ENCODE measurements around the gene TRDN.

DNA sequence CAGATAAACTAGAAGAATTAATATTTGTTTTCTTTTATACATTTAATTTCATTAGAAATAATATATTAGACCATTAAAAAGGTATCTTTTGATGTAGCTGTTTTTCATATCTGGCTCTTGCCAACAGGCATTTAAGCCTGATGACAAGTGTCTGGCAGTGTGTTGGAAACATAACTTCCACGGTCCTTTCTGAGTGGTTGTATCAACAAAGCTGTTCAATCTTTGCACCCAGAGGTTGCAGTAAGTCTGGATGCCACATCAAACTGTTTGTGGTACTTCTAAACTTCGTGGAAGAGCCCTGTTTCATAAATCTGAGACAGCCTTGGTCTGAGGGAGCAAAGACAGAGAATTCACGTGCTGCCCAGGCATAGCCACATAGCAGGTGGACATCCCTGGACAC, 197.4 kb downstream of the TRDN start:
- no peak for TF ChIP-seq POLR2A (IDR thresholded peaks at IDR 0.05)
- TF ChIP-seq, protein P1, sequence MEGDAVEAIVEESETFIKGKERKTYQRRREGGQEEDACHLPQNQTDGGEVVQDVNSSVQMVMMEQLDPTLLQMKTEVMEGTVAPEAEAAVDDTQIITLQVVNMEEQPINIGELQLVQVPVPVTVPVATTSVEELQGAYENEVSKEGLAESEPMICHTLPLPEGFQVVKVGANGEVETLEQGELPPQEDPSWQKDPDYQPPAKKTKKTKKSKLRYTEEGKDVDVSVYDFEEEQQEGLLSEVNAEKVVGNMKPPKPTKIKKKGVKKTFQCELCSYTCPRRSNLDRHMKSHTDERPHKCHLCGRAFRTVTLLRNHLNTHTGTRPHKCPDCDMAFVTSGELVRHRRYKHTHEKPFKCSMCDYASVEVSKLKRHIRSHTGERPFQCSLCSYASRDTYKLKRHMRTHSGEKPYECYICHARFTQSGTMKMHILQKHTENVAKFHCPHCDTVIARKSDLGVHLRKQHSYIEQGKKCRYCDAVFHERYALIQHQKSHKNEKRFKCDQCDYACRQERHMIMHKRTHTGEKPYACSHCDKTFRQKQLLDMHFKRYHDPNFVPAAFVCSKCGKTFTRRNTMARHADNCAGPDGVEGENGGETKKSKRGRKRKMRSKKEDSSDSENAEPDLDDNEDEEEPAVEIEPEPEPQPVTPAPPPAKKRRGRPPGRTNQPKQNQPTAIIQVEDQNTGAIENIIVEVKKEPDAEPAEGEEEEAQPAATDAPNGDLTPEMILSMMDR (IDR thresholded peaks at IDR 0.05) = no peak

All from body of pancreas (tissue), 4 donors.